HepG2 (cell line): ENCODE measurements around the gene ZFR. TPM values are rescaled to one million over a fixed set of nuclear protein-coding genes. Genes with fewer than 3 reads are reported as not detected.
A peak's percentile ranks its signal among the peaks of the same experiment; 100 is the strongest.

Experiments
- BCL3 ChIP-seq: sonication (generic); formaldehyde crosslinking; IDR thresholded peaks from 2 replicates; pipeline ENCODE4 v1.5.1; 2020; ENCODE audit warnings: mild to moderate bottlenecking, missing genetic modification reagents, moderate library complexity
- BCL6 ChIP-seq: IDR thresholded peaks from 2 replicates; pipeline ENCODE4 v1.6.1; 2016; ENCODE audit warnings: missing genetic modification reagents, missing compliant biosample characterization
- FLYWCH1 ChIP-seq: sonication (generic); formaldehyde crosslinking; IDR thresholded peaks from 2 replicates; pipeline ENCODE4 v1.8.1; 2023; ENCODE audit warnings: mild to moderate bottlenecking, missing genetic modification reagents
- ISL2 ChIP-seq: sonication (generic); formaldehyde crosslinking; IDR thresholded peaks from 2 replicates; pipeline ENCODE4 v1.5.0; 2020; ENCODE audit warnings: missing genetic modification reagents
- NR2F6 ChIP-seq, 2 experiments: IDR thresholded peaks; 2 replicates each; pipeline ENCODE4 v1.6.1; 2016; ENCODE audit warnings: antibody characterized with exemption in 1 of 2, mild to moderate bottlenecking in 1 of 2
- PPARG ChIP-seq: conservative IDR thresholded peaks from 2 replicates; pipeline ENCODE4 v1.6.1; 2016; ENCODE audit warnings: missing biosample characterization, missing genetic modification reagents
- SP1 ChIP-seq, 2 experiments: fragments of 450-650 bp in 1 of 2; sonication (generic) in 1 of 2; formaldehyde crosslinking in 1 of 2; IDR thresholded peaks; 2 replicates each; pipeline versions ENCODE4 v1.4.0 to v1.6.1; 2016 to 2020; ENCODE audit warnings: missing genetic modification reagents in 1 of 2
- ZMYM2 ChIP-seq: sonication (generic); formaldehyde crosslinking; IDR thresholded peaks from 2 replicates; pipeline ENCODE4 v1.8.0; 2022; ENCODE audit warnings: mild to moderate bottlenecking, missing genetic modification reagents
- ZNF121 ChIP-seq: sonication (generic); formaldehyde crosslinking; IDR thresholded peaks from 2 replicates; pipeline ENCODE4 v1.5.0; 2020; ENCODE audit warnings: mild to moderate bottlenecking, missing genetic modification reagents
- ZNF34 ChIP-seq: sonication (generic); formaldehyde crosslinking; IDR thresholded peaks from 2 replicates; pipeline ENCODE4 v1.4.0; 2020; ENCODE audit warnings: mild to moderate bottlenecking, missing genetic modification reagents, borderline replicate concordance
- ZNF557 ChIP-seq: sonication (generic); formaldehyde crosslinking; IDR thresholded peaks from 2 replicates; pipeline ENCODE4 v1.4.0; 2020; ENCODE audit warnings: missing genetic modification reagents
- ZNF576 ChIP-seq: sonication (generic); formaldehyde crosslinking; IDR thresholded peaks from 2 replicates; pipeline ENCODE4 v1.4.0; 2020; ENCODE audit warnings: mild to moderate bottlenecking, missing genetic modification reagents
- ZNF646 ChIP-seq: sonication (generic); formaldehyde crosslinking; IDR thresholded peaks from 2 replicates; pipeline ENCODE4 v1.9.0; 2021; ENCODE audit warnings: mild to moderate bottlenecking, missing genetic modification reagents
- ZNF83 ChIP-seq: sonication (generic); formaldehyde crosslinking; IDR thresholded peaks from 2 replicates; pipeline ENCODE4 v1.4.0; 2020; ENCODE audit warnings: missing genetic modification reagents, mild to moderate bottlenecking, borderline replicate concordance
- polyA plus RNA-seq, 8 experiments: library from polyadenylated mRNA; depleted of rRNA in 3 of 8; stranded (reverse) in 7 of 8; unstranded in 1 of 8; fragments of >200 nt; fragmentation: Illumina TruSeq in 4 of 8; extraction: Trizol in 4 of 8; gene quantifications; 2 replicates each; pipeline versions ENCODE4 v1.2.1 to v1.2.3, GENCODE V29; 2011 to 2016; ENCODE audit warnings: low read depth in 4 of 8, missing spikeins in 1 of 8, mixed read lengths in 1 of 8; ENCODE audit not compliant: insufficient read depth in 1 of 8
- total RNA-seq, 5 experiments: library from RNA; depleted of rRNA; stranded (reverse); fragments of >200 nt; fragmentation: Illumina TruSeq; extraction: Trizol; gene quantifications; 2 replicates each; pipeline ENCODE4 v1.2.3, GENCODE V29; 2016; ENCODE audit warnings: low read depth in 1 of 5
- TF ChIP-seq, protein P1 (sequence below): sonication (generic); formaldehyde crosslinking; conservative IDR thresholded peaks from 2 replicates; pipeline ENCODE4 v1.5.0; 2020; ENCODE audit warnings: missing genetic modification reagents
- TF ChIP-seq, protein P2 (sequence below): sonication (generic); formaldehyde crosslinking; IDR thresholded peaks from 2 replicates; pipeline ENCODE4 v1.5.1; 2020; ENCODE audit warnings: missing genetic modification reagents, mild to moderate bottlenecking, borderline replicate concordance

The ZFR gene
- total and polyA plus RNA-seq, 2 of the 13 experiments (the other 11 are each of a cell fraction or from before 2014, with no cell fraction given) = 89.0 to 92.8 TPM

GRCh38 chr5:32343058-32343672 is 101.4 kb downstream of the ZFR start (continued):
- TF ChIP-seq, protein P1, sequence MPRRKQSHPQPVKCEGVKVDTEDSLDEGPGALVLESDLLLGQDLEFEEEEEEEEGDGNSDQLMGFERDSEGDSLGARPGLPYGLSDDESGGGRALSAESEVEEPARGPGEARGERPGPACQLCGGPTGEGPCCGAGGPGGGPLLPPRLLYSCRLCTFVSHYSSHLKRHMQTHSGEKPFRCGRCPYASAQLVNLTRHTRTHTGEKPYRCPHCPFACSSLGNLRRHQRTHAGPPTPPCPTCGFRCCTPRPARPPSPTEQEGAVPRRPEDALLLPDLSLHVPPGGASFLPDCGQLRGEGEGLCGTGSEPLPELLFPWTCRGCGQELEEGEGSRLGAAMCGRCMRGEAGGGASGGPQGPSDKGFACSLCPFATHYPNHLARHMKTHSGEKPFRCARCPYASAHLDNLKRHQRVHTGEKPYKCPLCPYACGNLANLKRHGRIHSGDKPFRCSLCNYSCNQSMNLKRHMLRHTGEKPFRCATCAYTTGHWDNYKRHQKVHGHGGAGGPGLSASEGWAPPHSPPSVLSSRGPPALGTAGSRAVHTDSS (CRISPR knock-in tag) = no peak
- no peak for TF ChIP-seq ZNF121 (CRISPR knock-in tag)
- no peak for TF ChIP-seq ZNF83
- TF ChIP-seq NR2F6 (IDR thresholded peaks at IDR 0.05) = peak; percentile 64
- peak; percentile 87 for TF ChIP-seq NR2F6 (CRISPR knock-in tag; IDR thresholded peaks at IDR 0.05)
- TF ChIP-seq ZNF34 (CRISPR knock-in tag) = no peak
- TF ChIP-seq FLYWCH1 = no peak
- no peak; the same call in 1 of the 2 replicates for TF ChIP-seq ISL2 (CRISPR knock-in tag)
- no peak for TF ChIP-seq ZNF576 (CRISPR knock-in tag)
- no peak for TF ChIP-seq ZNF557 (CRISPR knock-in tag)
- no peak for TF ChIP-seq BCL3 (CRISPR knock-in tag)
- peak; percentile 69 for TF ChIP-seq BCL6 (CRISPR knock-in tag)
- TF ChIP-seq ZMYM2 (CRISPR knock-in tag) = no peak
- TF ChIP-seq, protein P2, sequence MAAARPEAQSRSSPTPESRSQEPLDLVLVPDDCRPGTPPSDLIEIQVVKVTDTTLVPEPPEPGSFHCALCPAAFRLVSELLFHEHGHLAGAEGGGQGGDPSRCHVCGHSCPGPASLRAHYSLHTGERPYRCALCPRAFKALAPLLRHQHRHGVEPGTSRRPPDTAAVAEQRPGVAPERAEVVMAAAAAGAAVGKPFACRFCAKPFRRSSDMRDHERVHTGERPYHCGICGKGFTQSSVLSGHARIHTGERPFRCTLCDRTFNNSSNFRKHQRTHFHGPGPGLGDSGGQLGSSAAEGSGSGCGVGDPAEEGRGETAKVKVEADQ = no peak
- no peak for TF ChIP-seq ZNF646 (CRISPR knock-in tag)
- TF ChIP-seq SP1 (IDR thresholded peaks at IDR 0.05) = no peak
- TF ChIP-seq SP1 (CRISPR knock-in tag; IDR thresholded peaks at IDR 0.05) = no peak
- TF ChIP-seq PPARG = no peak
